ENCODE measurements around the gene IFITM5.

DNA sequence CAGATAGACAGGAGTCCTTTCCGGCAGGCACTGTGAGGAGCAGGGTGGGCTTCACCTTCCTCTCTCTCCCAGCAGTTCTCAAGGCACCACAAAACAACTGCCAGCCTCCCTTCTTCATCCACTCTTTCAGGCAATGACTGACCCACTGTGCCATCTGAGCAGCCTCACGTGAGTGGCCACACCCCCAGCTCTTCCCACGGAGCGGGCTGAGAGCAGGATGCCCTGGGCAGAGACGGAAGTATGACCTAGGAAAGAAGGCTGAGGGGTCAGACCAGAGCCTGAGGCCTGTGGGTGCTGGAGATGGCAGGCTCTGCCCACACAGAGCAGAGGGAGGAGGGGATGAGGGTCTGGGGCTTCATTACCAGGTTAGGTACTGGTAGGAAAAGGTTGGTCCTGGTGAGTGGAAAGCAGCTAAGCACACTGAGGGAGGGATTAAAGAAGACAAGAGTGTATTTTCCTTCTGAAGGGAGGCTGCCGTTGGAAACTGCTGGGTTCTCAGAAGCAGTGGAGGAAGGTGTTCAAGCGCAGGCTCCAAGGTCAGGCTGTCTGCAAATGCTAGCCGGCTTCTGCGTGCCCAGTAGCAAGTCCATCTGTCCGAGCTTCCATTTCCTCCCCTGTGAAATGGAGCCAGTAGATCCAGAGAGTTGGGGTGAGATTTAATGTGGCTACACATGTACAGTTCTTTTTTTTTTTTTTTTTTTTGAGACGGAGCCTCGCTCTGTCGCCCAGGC, 16.5 kb downstream of the IFITM5 start:
- TF ChIP-seq CTCF (IDR thresholded peaks at IDR 0.05) (no peak), POLR2A (IDR thresholded peaks at IDR 0.05) (no peak)
